Sigmoid colon (tissue), 7 donors: ENCODE data around the gene JOSD1. TPM values are rescaled to one million over a fixed set of nuclear protein-coding genes. Genes with fewer than 3 reads are reported as not detected.
A peak's percentile ranks its signal among the peaks of the same experiment; 100 is the strongest.

Experiments used
- DNase-seq: peaks from one replicate; pipeline ENCODE4 v3.0.0-alpha.2; 2019
- H3K27ac ChIP-seq, 4 donors: fragments of 200-600 bp; sonication (generic); one replicate each; pipeline ENCODE4 v1.5.1; 2016 to 2019; ENCODE audit warnings: mild to moderate bottlenecking in 1 of 4
- H3K27me3 ChIP-seq, 3 donors: fragments of 200-600 bp; sonication (generic); one replicate each; pipeline ENCODE4 v1.5.1; 2019; ENCODE audit warnings: mild to moderate bottlenecking in 1 of 3
- H3K36me3 ChIP-seq, 4 donors: fragments of 200-600 bp; sonication (generic); one replicate each; pipeline ENCODE4 v1.5.1; 2016 to 2019
- H3K4me1 ChIP-seq, 4 donors: fragments of 200-600 bp; sonication (generic); one replicate each; pipeline ENCODE4 v1.5.1; 2017 to 2019
- H3K4me3 ChIP-seq, 4 donors: fragments of 200-600 bp; sonication (generic); one replicate each; pipeline ENCODE4 v1.5.1; 2017 to 2019; ENCODE audit warnings: mild to moderate bottlenecking in 2 of 4, moderate library complexity in 1 of 4
- H3K9me3 ChIP-seq, 4 donors: fragments of 200-600 bp in 3 of 4; sonication (generic) in 3 of 4; one replicate each; pipeline versions ENCODE4 v1.5.1 to v1.6.1; 2013 to 2019
- EP300 ChIP-seq, 4 donors: sonication (generic); formaldehyde crosslinking; IDR thresholded peaks; one replicate each; pipeline ENCODE4 v1.6.1; 2017; ENCODE audit warnings: antibody characterized with exemption in 4 of 4
- POLR2A ChIP-seq, 2 donors: fragments of 450-650 bp; IDR thresholded peaks; one replicate each; pipeline ENCODE4 v1.6.1; 2016; ENCODE audit warnings: antibody characterized with exemption in 2 of 2, mild to moderate bottlenecking in 2 of 2, moderate library complexity in 2 of 2
- POLR2AphosphoS5 ChIP-seq, 4 donors: sonication (generic); formaldehyde crosslinking; IDR thresholded peaks; one replicate each; pipeline ENCODE4 v1.6.1; 2017; ENCODE audit warnings: antibody characterized with exemption in 4 of 4
- WGBS, 2 donors: extraction: QIAGEN DNeasy Blood & Tissue Kit; methylation state at CpG; one replicate each; pipeline ENCODE4 v1.1.7; 2013; 5-methylcytosine and 5-hydroxymethylcytosine counted together
- intact Hi-C: fragments of 100-400 bp; cut with DNase I; formaldehyde crosslinking; loops from one replicate; pipeline ENCODE4 v1.15.1; 2023
- polyA plus RNA-seq, 3 donors: library from polyadenylated mRNA; stranded (reverse); fragments of 200-250 nt; gene quantifications; one replicate each; pipeline ENCODE4 v1.2.3, GENCODE V29; 2013
- total RNA-seq, 4 donors: library from RNA; depleted of rRNA; stranded (reverse); fragments of >200 nt; gene quantifications; one replicate each; pipeline ENCODE4 v1.1.0, GENCODE V29; 2016
- TF ChIP-seq, protein P1 (sequence below), 4 experiments: fragments of 450-650 bp in 3 of 4; fragments of 200-600 bp in 1 of 4; IDR thresholded peaks; one replicate each; pipeline ENCODE4 v1.5.1; 2016 to 2019; ENCODE audit warnings: antibody characterized with exemption in 4 of 4, mild to moderate bottlenecking in 3 of 4, moderate library complexity in 2 of 4
- donor health status: healthy with polysubstance abuse.
- donor health status: Bipolar disorder and iron deficiency.
- donor health status: healthy.

JOSD1 gene
- total and polyA plus RNA-seq, 7 donors = 34.9 to 94.6 (median 46.0) TPM

DNA sequence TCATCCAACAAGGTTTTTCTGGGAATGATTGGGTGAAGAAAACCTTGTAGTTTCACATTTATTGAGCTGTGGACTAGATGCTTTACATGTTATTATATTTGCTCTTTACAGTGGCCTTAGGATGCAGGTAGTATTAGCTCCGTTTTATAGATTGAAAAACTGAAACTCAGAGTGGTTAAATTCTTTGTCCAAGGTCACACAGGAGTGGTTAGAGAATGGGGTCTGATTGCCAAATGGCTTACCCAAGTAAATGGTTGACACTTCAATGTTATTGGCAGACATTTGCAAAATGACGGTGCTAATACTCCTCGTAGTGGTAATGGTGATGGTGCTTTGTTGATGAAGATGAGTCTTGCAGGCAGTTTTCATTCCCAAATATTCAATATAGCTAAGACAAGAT is 7.2 kb upstream of the JOSD1 start:
- WGBS, 2 donors = 78 to 83% methylated on average over 3 of the region's 3 CpGs
- H3K4me3 ChIP-seq = no peak overlapping the region
- no peak for DNase-seq
- peaks cover 0 to 26% (median 2%) of the 10 kb centered on the region in 4 donors for H3K36me3 ChIP-seq
- no peak overlapping the region for H3K27ac ChIP-seq
- no peaks in the 10 kb centered on the region for H3K27me3 ChIP-seq
- intact Hi-C loops = no loop called here
- peaks cover 0 to 34% (median 28%) of the 10 kb centered on the region in 4 donors for H3K4me1 ChIP-seq
- no peaks in the 10 kb centered on the region for H3K9me3 ChIP-seq
- TF ChIP-seq POLR2AphosphoS5 (IDR thresholded peaks at IDR 0.05) = no peak

DNA sequence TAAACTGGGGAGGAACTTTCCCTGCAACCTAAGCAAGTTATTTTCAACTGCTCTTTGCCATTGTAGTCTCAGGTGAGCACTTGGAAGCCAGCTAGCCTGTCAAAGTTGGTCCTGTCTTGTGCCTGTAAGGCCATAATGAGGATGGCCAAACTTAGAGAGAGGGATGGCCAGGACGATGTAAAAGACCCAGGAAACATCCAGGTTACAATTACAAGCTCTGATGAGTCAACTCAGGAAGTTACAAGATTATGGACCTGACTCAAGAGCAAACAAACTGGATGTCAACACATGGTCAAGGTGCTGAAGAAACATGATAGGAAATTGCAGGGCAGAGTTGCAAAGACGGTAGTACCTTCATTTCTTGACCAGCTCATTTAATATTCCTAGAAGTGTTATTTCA is 6.6 kb upstream of the JOSD1 start:
- Histone ChIP-seq H3K4me1 (peaks cover 0 to 30% (median 27%) of the 10 kb centered on the region in 4 donors), H3K4me3 (peak overlapping the region in 3 of 4 donors; percentile 87 to 98 (median 93))
- WGBS, 2 donors = 5 to 39% methylated on average over 2 of the region's 2 CpGs

DNA sequence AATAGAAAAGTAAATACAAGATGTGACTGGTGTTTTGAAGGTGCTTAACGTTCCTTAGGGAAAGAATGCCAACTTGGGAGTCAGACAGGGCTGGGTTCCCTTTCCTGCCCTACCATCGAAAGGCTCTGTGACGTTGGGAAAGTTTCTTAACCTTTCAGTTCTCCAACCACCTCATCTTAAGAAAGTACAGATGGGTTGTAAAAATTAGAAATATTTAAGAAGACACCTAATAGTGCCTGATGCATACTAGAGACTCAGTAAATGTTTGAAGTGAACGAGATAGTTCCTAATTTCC is 6.1 kb upstream of the JOSD1 start:
- TF ChIP-seq EP300 (IDR thresholded peaks at IDR 0.05) (no peak), POLR2A (IDR thresholded peaks at IDR 0.05) (no peak), POLR2AphosphoS5 (IDR thresholded peaks at IDR 0.05) (no peak)
- TF ChIP-seq, protein P1, sequence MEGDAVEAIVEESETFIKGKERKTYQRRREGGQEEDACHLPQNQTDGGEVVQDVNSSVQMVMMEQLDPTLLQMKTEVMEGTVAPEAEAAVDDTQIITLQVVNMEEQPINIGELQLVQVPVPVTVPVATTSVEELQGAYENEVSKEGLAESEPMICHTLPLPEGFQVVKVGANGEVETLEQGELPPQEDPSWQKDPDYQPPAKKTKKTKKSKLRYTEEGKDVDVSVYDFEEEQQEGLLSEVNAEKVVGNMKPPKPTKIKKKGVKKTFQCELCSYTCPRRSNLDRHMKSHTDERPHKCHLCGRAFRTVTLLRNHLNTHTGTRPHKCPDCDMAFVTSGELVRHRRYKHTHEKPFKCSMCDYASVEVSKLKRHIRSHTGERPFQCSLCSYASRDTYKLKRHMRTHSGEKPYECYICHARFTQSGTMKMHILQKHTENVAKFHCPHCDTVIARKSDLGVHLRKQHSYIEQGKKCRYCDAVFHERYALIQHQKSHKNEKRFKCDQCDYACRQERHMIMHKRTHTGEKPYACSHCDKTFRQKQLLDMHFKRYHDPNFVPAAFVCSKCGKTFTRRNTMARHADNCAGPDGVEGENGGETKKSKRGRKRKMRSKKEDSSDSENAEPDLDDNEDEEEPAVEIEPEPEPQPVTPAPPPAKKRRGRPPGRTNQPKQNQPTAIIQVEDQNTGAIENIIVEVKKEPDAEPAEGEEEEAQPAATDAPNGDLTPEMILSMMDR (IDR thresholded peaks at IDR 0.05) = no peak
- WGBS, 2 donors = 0 to 4% methylated on average over 4 of the region's 4 CpGs
- DNase-seq = no peak
- Histone ChIP-seq H3K36me3 (peaks cover 0 to 16% (median 2%) of the 10 kb centered on the region in 4 donors), H3K27ac (peak overlapping the region; percentile 95 to 99 (median 98)), H3K4me3 (peak overlapping the region; percentile 73 to 98 (median 90)), H3K4me1 (peaks cover 0 to 30% (median 26%) of the 10 kb centered on the region in 4 donors), H3K27me3 (no peaks in the 10 kb centered on the region), H3K9me3 (no peaks in the 10 kb centered on the region)
- intact Hi-C loops = no loop called here

More for the DNA sequence above, 6.6 kb upstream of the JOSD1 start:
- Histone ChIP-seq H3K27me3 (no peaks in the 10 kb centered on the region), H3K36me3 (peaks cover 0 to 21% (median 2%) of the 10 kb centered on the region in 4 donors), H3K9me3 (no peaks in the 10 kb centered on the region), H3K27ac (peak overlapping the region; percentile 95 to 99 (median 98))
- TF ChIP-seq POLR2AphosphoS5 (IDR thresholded peaks at IDR 0.05) (no peak), POLR2A (IDR thresholded peaks at IDR 0.05) (peak in 1 of 2 donors; percentile 14)
- no peak for DNase-seq
- intact Hi-C loops = no loop called here

DNA sequence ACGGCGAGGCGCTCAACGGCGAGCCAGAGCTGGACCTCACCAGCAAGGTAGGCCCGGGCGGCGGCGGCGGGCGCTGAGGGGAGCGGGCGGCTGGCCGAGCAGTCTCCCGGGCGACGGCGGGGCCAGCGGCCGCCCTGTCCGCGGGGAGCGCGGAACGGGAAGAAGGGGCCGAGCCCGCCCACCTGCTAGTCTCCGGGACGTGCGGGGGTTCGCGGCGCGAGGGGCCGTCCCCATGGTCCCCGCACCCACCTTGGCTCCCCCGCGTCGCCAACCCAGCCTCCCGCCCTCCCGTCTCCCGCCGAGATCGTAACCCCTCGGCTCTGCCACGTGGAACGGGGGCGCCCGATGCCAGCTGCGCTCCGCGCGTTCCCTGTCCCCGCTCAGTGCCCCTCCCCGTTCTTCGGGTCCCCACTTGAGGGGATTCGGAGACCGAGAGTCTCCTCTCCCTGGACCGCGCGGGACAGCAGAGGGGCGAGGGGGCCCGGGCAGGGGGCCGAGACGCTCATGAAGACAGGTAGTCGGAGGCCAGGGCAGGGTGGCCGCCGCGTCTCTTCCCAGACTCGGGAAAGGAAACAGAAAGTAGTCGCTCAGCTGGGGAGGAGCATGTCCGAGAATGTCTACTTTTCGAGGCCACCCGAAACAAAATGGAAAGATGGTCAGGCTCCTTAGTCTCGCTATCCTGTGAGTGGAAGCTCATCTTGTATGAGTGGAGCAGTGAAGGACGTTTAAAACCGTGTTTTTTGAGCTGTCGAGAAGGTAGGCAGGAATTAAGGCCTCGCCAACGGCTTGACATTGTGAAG is 5.6 kb upstream of the JOSD1 start:
- peaks cover 0 to 35% (median 31%) of the 10 kb centered on the region in 4 donors for H3K4me1 ChIP-seq
- TF ChIP-seq POLR2A (IDR thresholded peaks at IDR 0.05) (no peak), EP300 (IDR thresholded peaks at IDR 0.05) (no peak), POLR2AphosphoS5 (IDR thresholded peaks at IDR 0.05) (peak in 1 of 4 donors; percentile 42)
- TF ChIP-seq, protein P1 (IDR thresholded peaks at IDR 0.05) = no peak
- peak overlapping the region; percentile 73 to 98 (median 90) for H3K4me3 ChIP-seq
- no peaks in the 10 kb centered on the region for H3K27me3 ChIP-seq
- no peaks in the 10 kb centered on the region for H3K9me3 ChIP-seq
- WGBS, 2 donors = 0 to 1% methylated on average over 80 of the region's 80 CpGs
- H3K36me3 ChIP-seq = peaks cover 0 to 13% (median 2%) of the 10 kb centered on the region in 4 donors
- peak; percentile 78 for DNase-seq
- peak overlapping the region; percentile 95 to 99 (median 98) for H3K27ac ChIP-seq
- intact Hi-C loops = no loop called here

DNA sequence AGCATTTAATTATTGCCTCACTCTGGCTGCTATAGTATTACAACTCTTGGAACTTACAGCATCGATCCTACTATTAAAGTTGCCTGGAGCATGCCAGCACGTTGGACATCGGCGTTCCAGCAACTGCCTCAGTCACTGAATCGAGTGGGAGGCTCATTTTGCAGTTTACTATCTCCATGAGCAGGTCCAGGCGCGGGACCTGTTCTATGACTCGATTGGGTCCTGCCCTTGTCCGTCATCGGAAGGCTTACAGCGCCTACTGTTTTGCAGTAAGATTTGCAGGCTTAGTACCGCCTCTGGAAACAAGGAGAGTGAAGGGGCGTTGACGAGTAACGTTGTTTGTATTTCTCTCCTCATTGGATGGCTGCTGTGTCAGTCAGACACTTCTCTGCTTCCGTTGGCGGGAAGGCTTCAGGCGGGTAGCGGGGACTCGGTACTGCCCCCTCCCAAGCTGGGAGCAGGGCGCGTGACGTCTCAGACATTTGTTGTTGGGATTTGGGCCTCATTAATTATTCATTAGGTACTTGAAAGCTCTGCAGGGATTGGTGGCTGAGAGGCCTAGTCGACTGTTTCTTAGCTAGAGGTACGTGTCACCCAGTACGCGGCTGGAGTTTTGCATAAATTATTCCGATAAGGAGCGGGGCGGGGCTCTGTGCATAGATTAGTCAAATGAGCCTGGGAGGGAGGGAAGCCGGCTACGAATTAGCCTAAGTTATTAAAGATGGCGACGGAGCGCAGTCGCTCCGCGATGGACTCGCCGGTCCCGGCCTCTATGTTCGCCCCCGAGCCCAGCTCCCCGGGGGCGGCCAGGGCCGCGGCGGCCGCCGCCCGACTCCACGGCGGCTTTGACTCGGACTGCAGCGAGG is 4.7 kb upstream of the JOSD1 start, which contains the start of gene GTPBP1:
TSS of gene GTPBP1 (plus strand) at position 710 of the 866 bp plus-strand sequence. CDS start at position 722, 12 bp downstream.
- peaks cover 0 to 36% (median 33%) of the 10 kb centered on the region in 4 donors for H3K4me1 ChIP-seq
- TF ChIP-seq POLR2A (IDR thresholded peaks at IDR 0.05) (peak; percentile 71 to 86), POLR2AphosphoS5 (IDR thresholded peaks at IDR 0.05) (peak; percentile 70 to 97 (median 84)), EP300 (IDR thresholded peaks at IDR 0.05) (no peak)
- intact Hi-C loops = no loop called here

More for the DNA sequence above, 4.7 kb upstream of the JOSD1 start, which contains the start of gene GTPBP1:
- Histone ChIP-seq H3K4me3 (peak within 1 kb of the TSS; percentile 73 to 98 (median 90)), H3K36me3 (peaks cover 0 to 8% (median 2%) of the 10 kb centered on the region in 4 donors), H3K27me3 (no peaks in the 10 kb centered on the region), H3K9me3 (no peaks in the 10 kb centered on the region), H3K27ac (peak within 1 kb of the TSS; percentile 95 to 99 (median 98))
- peak; percentile 100 for DNase-seq
- WGBS, 2 donors = 0% methylated on average over 55 of the region's 55 CpGs
